IMR-90 (cell line): ENCODE results near the gene PITPNM3. TPM values are rescaled to one million over a fixed set of nuclear protein-coding genes. Genes with fewer than 3 reads are reported as not detected.

Experiments
- ATAC-seq: fragments of 200-7000 bp; cut with Tn5 transposase; 2 replicates; pipeline ENCODE4 v1.9.1; 2020; ENCODE audit warnings: low read depth, mild to moderate bottlenecking, moderate library complexity
- BruUV-seq: library from RNA; stranded (reverse); fragments of 400-500 nt; replicated peaks from 2 replicates; lab custom pipeline; 2021; lab: Mats Ljungman, UMichigan
- CTCF ChIA-PET: fragments of 300-600 bp; formaldehyde crosslinking; extraction: SDS; loops from one replicate; lab custom pipeline; 2021; ENCODE audit warnings: antibody characterized with exemption; lab: Yijun Ruan, JAX
- POLR2A ChIA-PET: fragments of 300-600 bp; sonication (Branson Sonifier 250); formaldehyde crosslinking; loops from one replicate; lab custom pipeline; 2022; ENCODE audit warnings: antibody characterized with exemption; ENCODE audit not compliant: unreplicated experiment; lab: Charles Lee
- DNase-seq: peaks from one replicate; pipeline ENCODE4 v3.0.0; 2013
- H2AFZ ChIP-seq: replicated peaks from 2 replicates; pipeline ENCODE3; 2013; ENCODE audit warnings: low read length, mild to moderate bottlenecking; ENCODE audit not compliant: poor library complexity
- H2AK5ac ChIP-seq: 2 replicates; pipeline ENCODE4 v1.6.1; 2013; ENCODE audit warnings: low read depth, low read length, inconsistent platforms
- H2AK9ac ChIP-seq: replicated peaks from 2 replicates; pipeline ENCODE3; 2013; ENCODE audit warnings: mild to moderate bottlenecking, low read depth, low read length, moderate library complexity; ENCODE audit not compliant: poor library complexity
- H2BK120ac ChIP-seq: 2 replicates; pipeline ENCODE4 v1.6.1; 2013; ENCODE audit warnings: low read depth, low read length, inconsistent platforms
- H2BK15ac ChIP-seq: 3 replicates; pipeline ENCODE4 v1.6.1; 2013; ENCODE audit warnings: low read depth, low read length, inconsistent platforms
- H2BK20ac ChIP-seq: 2 replicates; pipeline ENCODE4 v1.6.1; 2013; ENCODE audit warnings: low read depth, mild to moderate bottlenecking, inconsistent platforms, low read length, moderate library complexity
- H2BK5ac ChIP-seq: 2 replicates; pipeline ENCODE4 v1.6.1; 2013; ENCODE audit warnings: mild to moderate bottlenecking, low read depth, low read length, inconsistent platforms; ENCODE audit not compliant: poor library complexity, severe bottlenecking
- H3K14ac ChIP-seq: replicated peaks from 2 replicates; pipeline ENCODE4 v1.6.1; 2013; ENCODE audit warnings: low read depth, low read length, inconsistent platforms
- H3K18ac ChIP-seq: 2 replicates; pipeline ENCODE4 v1.6.1; 2013; ENCODE audit warnings: low read depth, low read length, control low read depth
- H3K23ac ChIP-seq: 2 replicates; pipeline ENCODE4 v1.6.1; 2013; ENCODE audit warnings: low read depth, low read length, inconsistent platforms
- H3K27ac ChIP-seq: 2 replicates; pipeline ENCODE4 v1.5.1; 2013; ENCODE audit warnings: mild to moderate bottlenecking, control low read depth, low read length; ENCODE audit not compliant: insufficient read depth
- H3K27me3 ChIP-seq: 2 replicates; pipeline ENCODE4 v1.6.1; 2013; ENCODE audit warnings: low read length; ENCODE audit not compliant: control insufficient read depth, insufficient read depth
- H3K36me3 ChIP-seq: 2 replicates; pipeline ENCODE4 v1.6.1; 2013; ENCODE audit warnings: low read length, mixed read lengths; ENCODE audit not compliant: control insufficient read depth, insufficient read depth
- H3K4ac ChIP-seq: 2 replicates; pipeline ENCODE4 v1.6.1; 2013; ENCODE audit warnings: low read depth, low read length, inconsistent platforms
- H3K4me1 ChIP-seq: 2 replicates; pipeline ENCODE4 v1.6.1; 2013; ENCODE audit warnings: low read length, mixed read lengths; ENCODE audit not compliant: control insufficient read depth, insufficient read depth
- H3K4me2 ChIP-seq: 2 replicates; pipeline ENCODE4 v1.6.1; 2013; ENCODE audit warnings: low read depth, mild to moderate bottlenecking, control low read depth, low read length, moderate library complexity
- H3K4me3 ChIP-seq: 2 replicates; pipeline ENCODE4 v1.5.1; 2013; ENCODE audit warnings: low read depth, mild to moderate bottlenecking, control low read depth, low read length, moderate library complexity; ENCODE audit not compliant: insufficient read depth
- H3K56ac ChIP-seq: 2 replicates; pipeline ENCODE4 v1.6.1; 2013; ENCODE audit warnings: low read length, inconsistent platforms; ENCODE audit not compliant: insufficient read depth; ENCODE audit errors: extremely low read depth
- H3K79me1 ChIP-seq, 2 experiments: 2 replicates each; pipeline ENCODE4 v1.6.1; 2013; ENCODE audit warnings: low read length in 2 of 2, inconsistent platforms in 1 of 2, low read depth in 1 of 2
- H3K9ac ChIP-seq: 2 replicates; pipeline ENCODE4 v1.6.1; 2013; ENCODE audit warnings: low read depth, low read length, control low read depth
- H3K9me1 ChIP-seq: 2 replicates; pipeline ENCODE4 v1.6.1; 2013; ENCODE audit warnings: low read length, inconsistent platforms; ENCODE audit not compliant: insufficient read depth
- H3K9me3 ChIP-seq: 2 replicates; pipeline ENCODE4 v1.6.1; 2013; ENCODE audit warnings: low read length; ENCODE audit not compliant: control insufficient read depth, insufficient read depth
- H4K20me1 ChIP-seq: 2 replicates; pipeline ENCODE4 v1.6.1; 2013; ENCODE audit warnings: low read length, inconsistent platforms; ENCODE audit not compliant: insufficient read depth
- H4K5ac ChIP-seq: 2 replicates; pipeline ENCODE4 v1.6.1; 2013; ENCODE audit warnings: mild to moderate bottlenecking, low read depth, low read length, control low read depth
- H4K8ac ChIP-seq, 2 experiments: 2 replicates each; pipeline ENCODE4 v1.6.1; 2013; ENCODE audit warnings: low read depth in 2 of 2, low read length in 2 of 2, control low read depth in 1 of 2, inconsistent platforms in 1 of 2
- H4K91ac ChIP-seq: 2 replicates; pipeline ENCODE4 v1.6.1; 2013; ENCODE audit warnings: low read depth, low read length, inconsistent platforms; ENCODE audit not compliant: insufficient read depth
- CEBPB ChIP-seq: IDR thresholded peaks from 2 replicates; pipeline ENCODE4 v1.6.1; 2012; ENCODE audit warnings: low read depth, low read length, improper control_type of control experiment
- CHD1 ChIP-seq: IDR thresholded peaks from 2 replicates; pipeline ENCODE4 v1.6.1; 2012; ENCODE audit warnings: low read depth, low read length, improper control_type of control experiment
- WGBS, 2 experiments: methylation state at CpG; one replicate each; pipeline versions ENCODE4 v1.1.5 to v1.1.7; 2013; ENCODE audit warnings: missing lambda C conversion rate in 2 of 2; ENCODE audit not compliant: insufficient read length in 1 of 2; ENCODE audit errors: extremely low coverage in 2 of 2; 5-methylcytosine and 5-hydroxymethylcytosine counted together
- dilution Hi-C: fragments of 300-500 bp; cut with HindIII; formaldehyde crosslinking; loops from one replicate; pipeline ENCODE4 v1.14.3; 2018; ENCODE audit warnings: low sequenced_read_pairs; ENCODE audit not compliant: unreplicated experiment
- in situ Hi-C: fragments of 300-500 bp; cut with MboI; formaldehyde crosslinking; loops from 3 replicates; pipeline ENCODE4 v1.14.3; 2019; ENCODE audit warnings: low sequenced_read_pairs, inconsistent platforms, mixed read lengths
- intact Hi-C: fragments of 100-400 bp; cut with micrococcal nuclease; formaldehyde crosslinking; loops from 2 replicates; pipeline ENCODE4 v1.10.0; 2022
- polyA plus RNA-seq, 3 experiments: library from polyadenylated mRNA; depleted of rRNA; stranded (reverse); fragments of >200 nt; gene quantifications; 2 replicates each; pipeline ENCODE4 v1.2.3, GENCODE V29; 2012; ENCODE audit warnings: low replicate concordance in 1 of 3
- total RNA-seq: library from RNA; depleted of rRNA; stranded (reverse); fragments of >200 nt; gene quantifications from 2 replicates; pipeline ENCODE4 v1.2.3, GENCODE V29; 2012

The PITPNM3 gene
- total and polyA plus RNA-seq, 2 of the 4 experiments (the other 2 are of a cell fraction) = 0.54 to 1.7 TPM

- no peak overlapping the region for H4K91ac ChIP-seq
- ChIA-PET CTCF (no interaction called here), POLR2A (interaction anchor here (0.7 kb wide), 1 partner anchor 38 kb away, joined by 9 read pairs; no protein-coding TSS in a partner anchor)
- H4K5ac ChIP-seq = no peak overlapping the region
- no peak overlapping the region for H2AK5ac ChIP-seq
- H4K8ac ChIP-seq = no peak overlapping the region
- H3K9me3 ChIP-seq = no peaks in the 10 kb centered on the region
- peaks cover 10% of the 10 kb centered on the region; the same call in 1 of the 2 replicates for H3K27me3 ChIP-seq
- H3K4me3 ChIP-seq = no peak overlapping the region
- no TSS peak for BruUV-seq
- H4K20me1 ChIP-seq = no peaks in the 10 kb centered on the region
- no peak overlapping the region for H2AK9ac ChIP-seq
- no peak overlapping the region for H2BK15ac ChIP-seq
- H3K79me1 ChIP-seq = no peaks in the 10 kb centered on the region
- no peak overlapping the region for H3K4me2 ChIP-seq
- no peak overlapping the region for H3K56ac ChIP-seq
- no peak overlapping the region for H3K27ac ChIP-seq
- no peaks in the 10 kb centered on the region for H3K4me1 ChIP-seq
- H3K14ac ChIP-seq = no peak overlapping the region
- in situ Hi-C loops = loop anchor here (25.0 kb wide), 1 partner anchor 221 kb away; no protein-coding TSS in a partner anchor
- TF ChIP-seq CHD1 (no peak), CEBPB (no peak)
- H2BK5ac ChIP-seq = no peak overlapping the region
- dilution Hi-C loops = no loop called here
- DNase-seq (no peak), ATAC-seq (no peak)
- no peak overlapping the region for H3K18ac ChIP-seq
- no peak overlapping the region for H3K23ac ChIP-seq
- no peak overlapping the region for H2BK20ac ChIP-seq
- intact Hi-C loops = loop anchor here (10.0 kb wide), 1 partner anchor 114 kb away; no protein-coding TSS in a partner anchor
- H3K4ac ChIP-seq = no peak overlapping the region
- H2BK120ac ChIP-seq = no peak overlapping the region
- WGBS, 2 experiments = 17% methylated on average over 1 of the region's 10 CpGs; no CpG with 5 or more reads in 1 of the 2 experiments
- H3K36me3 ChIP-seq = no peaks in the 10 kb centered on the region
- no peaks in the 10 kb centered on the region for H3K9me1 ChIP-seq
- H2AFZ ChIP-seq = no peak overlapping the region
- H3K9ac ChIP-seq = no peak overlapping the region
These were observed 147.6 kb downstream of the PITPNM3 start for GRCh38 chr17:6408735-6409134.
